CD4-positive, alpha-beta T cell treated with Interleukin-6 at 100 ng/mL for 8 hours (primary cell): Measurements from ENCODE around the gene MYH7.
"Not testable (repeated sequence)": the region's sequence is repeated elsewhere in the genome, so short reads cannot be mapped to it uniquely, and the experiment has no call there.

Experiments
- DNase-seq: peaks from one replicate; pipeline ENCODE4 v3.0.0-alpha.2; 2020; ENCODE audit warnings: mixed read lengths, low spot score

The MYH7 gene

DNA sequence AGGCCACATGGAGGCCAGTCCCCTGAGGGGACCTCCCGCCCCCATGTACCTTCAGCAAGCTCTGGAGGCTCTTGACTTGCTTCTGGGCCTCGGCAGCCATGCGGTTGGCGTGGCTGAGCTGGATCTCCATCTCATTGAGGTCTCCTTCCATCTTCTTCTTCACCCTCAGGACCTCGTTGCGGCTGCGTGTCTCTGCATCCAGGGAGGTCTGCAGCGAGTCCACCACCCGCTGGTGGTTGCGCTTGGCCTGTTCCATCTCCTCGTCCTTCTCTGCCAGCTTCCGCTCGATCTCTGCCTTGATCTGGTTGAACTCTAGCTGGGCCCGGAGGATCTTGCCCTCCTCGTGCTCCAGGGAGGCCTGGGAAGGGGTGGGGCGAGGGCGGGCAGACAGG is 49.2 kb downstream of the MYH7 start:
- not testable (repeated sequence) for DNase-seq

DNA sequence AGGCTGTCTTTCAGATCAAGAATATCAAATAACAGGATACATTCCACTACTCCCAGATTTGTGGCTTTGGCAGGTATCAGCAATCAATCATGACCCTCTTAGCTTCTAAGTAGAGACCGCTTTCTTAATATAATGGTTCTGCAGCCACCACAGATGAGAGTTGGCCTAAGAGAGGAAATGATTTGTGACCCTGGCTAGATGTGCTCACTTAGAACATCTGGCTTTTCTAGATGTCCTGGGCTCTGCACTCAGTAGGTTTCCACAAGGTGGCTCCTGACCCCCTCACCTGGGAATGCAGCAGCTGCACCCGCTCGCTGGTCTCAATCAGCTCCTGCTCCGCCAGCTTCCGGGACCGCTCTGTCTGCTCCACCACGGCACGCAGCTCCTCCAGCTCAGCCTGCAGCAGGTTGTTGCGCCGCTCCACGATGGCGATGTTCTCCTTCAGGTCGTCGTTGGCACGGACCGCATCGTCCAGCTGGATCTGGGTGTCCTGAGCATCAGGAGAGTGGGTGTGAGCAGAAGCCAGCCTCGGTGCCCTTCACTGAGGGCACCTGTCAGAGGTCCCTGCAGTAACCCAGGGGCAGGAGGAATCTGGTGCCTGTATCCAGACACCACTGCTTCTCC is 49.7 kb downstream of the MYH7 start:
- no peak for DNase-seq

DNA sequence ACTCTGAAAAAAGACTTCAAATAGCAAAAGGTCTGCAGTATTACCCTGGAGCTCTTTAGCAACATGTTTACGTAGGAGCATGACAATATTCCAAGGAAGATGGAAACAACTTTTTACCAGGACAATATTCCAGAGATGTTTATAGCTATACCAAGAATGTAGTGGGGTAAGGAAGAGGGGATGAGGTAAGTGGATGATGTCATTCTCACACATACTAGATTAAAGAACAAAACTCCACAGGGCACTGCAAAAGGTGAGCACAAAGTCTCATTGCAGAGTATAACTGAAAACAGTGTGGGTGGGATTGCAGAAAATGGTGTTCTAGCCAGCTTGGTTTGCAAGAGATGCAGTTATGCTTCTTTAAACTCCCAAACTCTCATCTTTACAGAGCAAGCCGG is 50.2 kb downstream of the MYH7 start:
- no peak for DNase-seq

DNA sequence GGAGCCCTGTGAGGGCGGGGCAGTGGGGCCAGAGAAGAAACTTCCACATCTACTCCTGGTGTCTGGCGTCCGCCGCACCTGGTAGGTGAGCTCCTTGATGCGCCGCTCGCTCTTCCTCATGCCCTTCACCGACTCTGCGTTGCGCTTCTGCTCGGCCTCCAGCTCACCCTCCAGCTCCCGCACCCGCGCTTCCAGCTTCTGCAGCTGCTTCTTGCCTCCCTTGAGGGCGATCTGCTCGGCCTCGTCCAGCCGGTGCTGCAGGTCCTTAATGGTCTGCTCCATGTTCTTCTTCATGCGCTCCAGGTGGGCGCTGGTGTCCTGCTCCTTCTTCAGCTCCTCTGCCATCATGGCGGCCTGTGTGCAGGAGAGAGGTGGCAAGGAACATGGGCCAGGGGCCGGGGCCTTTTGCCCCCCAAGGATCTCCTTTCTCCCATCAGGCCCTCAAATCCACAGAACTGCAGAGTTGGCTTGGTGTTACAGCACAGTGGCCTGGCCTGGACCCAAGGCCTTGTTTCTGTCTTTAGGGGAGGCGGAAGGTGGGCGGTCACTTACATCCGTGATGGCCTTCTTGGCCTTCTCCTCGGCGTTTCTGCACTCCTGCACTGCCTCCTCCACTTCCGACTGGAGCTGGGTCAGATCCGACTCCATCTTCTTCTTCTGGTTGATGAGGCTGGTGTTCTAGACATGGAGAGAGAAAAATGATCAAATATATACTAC is 50.9 kb downstream of the MYH7 start:
- no peak for DNase-seq

DNA sequence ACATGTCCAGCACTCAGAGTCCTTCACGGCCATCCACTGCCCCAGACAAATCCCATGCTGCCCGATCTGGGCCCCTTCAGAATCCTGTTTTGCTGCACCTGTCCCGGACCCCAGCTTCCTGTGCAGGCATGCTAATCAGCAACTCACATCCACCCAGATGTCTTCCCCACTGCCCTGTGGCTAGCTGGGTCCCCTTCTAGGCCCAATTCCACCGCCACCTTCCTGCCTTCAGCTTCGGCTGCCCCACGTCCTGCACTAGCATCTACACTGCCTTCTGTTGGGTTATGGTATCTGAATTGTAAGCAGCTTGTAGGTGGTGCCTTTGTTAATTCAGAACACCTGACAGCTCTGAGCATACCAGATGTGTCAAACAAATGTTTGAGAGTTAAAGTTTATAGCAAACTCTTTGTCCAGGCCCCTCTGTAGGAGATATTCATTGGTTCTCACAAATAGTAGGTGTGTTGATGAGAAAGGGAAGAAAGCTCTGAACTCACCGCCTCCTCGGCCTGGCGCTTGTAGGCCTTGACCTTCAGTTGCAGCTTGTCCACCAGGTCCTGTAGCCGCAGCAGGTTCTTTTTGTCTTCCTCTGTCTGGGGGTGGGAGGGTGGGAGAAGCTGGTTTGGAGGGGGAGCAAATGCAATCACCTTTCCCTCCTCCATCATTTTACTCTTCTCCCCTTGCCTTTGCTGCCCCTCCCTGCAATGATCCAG is 52.6 kb downstream of the MYH7 start:
- DNase-seq, result no peak

DNA sequence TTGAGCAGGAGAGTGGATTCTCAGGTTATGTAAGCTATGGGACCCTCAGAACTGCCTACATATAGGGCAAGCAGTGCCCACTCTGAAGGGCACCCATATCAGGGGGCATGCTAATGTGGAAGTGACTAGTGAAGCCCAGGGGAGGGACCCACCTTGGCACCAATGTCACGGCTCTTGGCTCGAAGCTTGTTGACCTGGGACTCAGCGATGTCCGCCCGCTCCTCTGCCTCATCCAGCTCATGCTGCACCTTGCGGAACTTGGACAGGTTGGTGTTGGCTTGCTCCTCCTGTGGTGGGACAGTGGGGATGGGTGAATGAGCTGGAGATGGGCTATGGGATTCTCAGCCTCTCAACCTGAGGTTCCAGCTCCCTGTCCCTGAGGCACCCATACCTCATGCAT is 53.2 kb downstream of the MYH7 start:
- DNase-seq, result no peak

DNA sequence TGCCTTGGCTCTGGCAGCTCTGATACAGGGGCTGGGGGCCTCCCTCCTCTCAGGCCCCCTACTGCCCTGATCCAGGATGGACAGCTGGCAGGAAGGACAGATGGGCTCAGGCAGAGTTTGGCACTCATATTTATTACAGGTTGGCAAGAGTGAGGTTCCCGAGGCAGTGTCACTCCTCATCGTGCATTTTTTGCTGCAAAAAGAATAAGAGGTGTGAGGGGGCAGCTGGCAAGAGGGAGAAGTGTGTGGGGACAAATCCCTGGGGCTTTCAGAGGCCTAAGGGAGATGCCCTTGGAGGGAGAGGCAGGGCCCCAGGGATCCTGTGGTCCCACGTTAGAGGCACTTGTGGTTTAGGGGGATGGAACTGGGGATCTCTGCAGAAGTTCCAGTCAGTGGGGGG is 53.6 kb downstream of the MYH7 start:
- no peak for DNase-seq

DNA sequence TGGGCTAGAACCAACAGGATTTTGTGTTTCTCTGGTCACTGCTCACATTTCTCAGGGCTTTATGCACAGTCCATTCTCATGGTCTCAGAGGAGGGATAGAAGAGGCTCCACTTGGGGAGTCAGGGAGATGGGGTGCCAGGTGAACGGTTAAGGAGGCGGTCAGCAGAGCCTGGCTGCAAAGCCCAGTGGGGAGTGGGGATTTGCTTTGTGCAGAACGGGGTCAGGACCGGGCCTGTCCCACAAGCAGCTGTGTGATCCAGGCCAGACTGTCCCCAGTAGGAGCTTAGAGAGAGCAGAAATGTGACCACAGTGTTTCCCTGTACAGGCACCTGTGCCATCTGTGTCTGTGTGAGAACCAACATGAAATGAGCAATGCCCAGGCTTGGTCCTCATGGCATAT is 54.5 kb downstream of the MYH7 start:
- DNase-seq, result no peak

DNA sequence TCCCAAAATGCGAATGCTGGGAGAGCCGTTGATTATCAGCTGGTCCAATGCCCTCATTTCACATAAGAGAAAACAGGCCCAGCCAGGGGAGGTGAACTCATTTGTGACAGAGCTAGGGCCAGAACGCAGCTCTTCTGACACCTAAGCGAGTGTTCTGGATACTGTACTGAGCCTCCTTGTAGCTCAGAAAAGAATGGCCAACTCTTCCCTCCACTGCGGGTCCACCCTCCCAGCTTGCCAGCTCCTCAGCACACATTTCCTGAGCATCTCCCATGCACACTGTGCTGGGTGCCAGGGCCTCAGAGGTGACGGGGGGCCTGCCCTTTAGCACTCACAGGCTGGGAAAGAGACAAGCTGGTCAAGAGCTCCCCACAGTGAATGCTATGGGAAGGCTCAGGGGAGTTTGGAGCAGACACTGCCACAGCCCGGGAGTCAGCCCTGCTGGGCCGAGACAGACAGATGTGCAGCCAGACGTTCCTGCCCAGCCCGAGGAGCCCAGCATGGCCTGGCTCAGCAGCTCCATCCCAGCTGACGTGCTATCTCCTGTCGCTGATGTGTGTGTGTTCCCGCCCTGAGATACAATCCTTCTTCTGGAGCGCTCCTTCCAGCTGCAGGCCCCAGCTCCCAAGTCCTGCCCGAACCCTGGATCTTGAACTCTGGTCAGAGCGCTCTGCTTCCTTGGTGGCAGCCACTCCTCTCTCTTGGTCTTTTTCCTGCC is 55.1 kb downstream of the MYH7 start:
- DNase-seq, result no peak

DNA sequence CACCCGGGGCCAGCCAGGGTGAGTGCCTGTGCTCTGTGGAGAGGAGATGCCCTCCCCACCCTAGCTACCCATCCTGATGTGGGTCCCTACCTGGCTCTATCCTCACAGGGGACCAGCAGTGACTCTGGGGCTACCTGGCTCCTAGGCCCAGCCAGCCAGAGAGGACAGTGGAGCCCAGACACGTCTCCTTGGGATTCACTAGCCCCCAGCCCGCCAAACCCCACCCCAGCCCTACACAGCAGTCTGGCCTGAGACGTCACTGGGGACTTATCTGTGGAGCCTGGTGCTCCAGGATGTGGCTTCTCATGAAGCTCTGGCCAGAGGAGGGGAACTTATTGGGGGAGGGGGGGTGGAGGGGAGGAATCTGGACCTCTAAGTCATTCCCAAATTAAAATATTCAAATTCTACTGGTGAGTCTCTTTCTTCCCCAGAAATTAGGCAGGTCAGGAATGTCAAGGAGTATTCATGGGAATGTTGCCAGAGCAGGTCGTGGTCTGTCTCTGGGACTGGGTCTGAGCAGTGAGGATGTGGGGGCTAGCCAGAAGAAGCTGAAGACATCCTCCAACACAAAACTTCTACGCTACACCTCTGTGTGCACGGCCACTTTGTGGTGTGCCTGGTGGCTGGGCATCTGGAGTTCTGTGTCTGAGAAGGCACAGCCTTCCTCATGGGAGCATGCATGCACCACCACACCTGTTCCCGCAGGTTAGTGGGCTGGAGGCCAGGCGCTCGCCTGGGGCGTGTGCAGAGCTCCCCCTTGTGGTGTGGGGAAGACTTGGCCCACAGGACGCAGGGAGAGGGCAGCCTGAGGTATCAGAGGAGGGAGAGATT is 55.9 kb downstream of the MYH7 start:
- DNase-seq, result peak; percentile 65

DNA sequence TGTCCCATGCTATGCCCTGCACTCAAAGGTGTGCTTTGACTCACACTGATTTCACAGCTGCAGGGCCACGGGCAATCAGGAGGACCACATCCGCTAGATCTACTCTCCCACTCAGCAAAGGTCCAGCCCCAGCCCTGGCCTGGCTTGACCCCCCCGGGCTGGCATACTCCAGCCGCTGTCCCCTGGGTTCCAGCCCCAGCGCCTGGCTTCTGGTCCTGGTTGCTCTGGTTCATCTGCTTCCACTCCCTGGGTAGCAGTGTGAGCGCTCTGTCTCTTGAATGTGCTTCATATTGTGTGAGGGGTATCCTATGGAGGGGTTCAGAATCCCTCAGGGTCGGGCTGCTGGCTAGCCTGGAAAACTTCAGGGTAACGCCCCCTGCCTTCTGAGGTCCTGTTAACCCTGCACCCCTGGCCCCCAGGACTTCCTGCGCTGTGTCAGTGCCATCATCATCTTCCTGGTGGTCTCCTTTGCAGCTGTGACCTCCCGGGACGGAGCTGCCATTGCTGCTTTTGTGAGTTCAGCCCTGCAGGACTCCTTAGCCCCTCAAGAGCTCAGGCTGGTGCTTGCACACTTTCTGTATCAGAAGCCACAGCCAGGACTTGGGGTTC is 56.7 kb downstream of the MYH7 start:
- no peak for DNase-seq

DNA sequence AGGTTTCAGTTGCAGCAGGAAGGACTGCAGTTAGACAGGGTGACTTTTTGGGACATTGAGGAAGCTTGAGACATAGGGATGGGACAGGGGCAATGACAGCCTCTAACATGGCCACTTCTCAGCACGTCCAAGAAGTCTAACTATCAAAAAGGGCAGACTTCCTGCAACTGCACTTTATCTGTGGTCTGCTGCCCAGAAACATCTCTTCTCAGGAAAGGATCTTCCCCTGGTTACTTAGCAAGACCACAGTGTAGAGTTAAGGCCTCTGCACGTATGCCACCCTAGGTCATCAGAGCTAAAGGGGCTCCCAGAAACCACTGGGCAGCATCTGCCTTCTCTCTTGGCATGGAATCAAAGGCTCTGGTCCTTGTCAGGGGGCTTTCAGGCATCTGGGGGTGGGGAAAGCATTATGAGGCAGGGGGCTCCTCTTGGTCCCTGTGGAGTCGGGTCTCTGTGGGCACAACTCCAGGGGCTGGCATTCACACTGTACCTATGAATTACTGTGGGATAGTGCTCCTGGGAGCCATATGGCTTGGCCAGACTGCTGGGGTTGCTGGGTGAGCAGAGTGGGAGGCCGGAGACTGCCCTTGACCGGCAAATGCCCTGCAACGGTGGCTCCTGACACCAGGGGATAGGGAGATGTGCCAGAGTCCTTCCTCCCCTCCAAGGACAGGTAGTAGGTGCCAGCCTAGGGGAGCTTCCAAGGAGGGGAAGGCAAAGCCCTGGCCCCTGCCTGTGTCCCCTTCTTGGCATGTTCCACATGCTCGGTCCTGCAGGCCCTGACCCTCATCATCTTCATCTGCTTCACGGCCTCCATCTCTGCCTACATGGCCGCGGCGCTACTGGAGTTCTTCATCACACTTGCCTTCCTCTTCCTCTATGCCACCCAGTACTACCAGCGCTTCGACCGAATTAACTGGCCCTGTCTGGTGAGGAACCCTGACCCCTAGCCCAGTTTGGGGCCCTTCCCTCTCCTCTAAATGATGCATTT is 57.6 kb downstream of the MYH7 start:
- DNase-seq, result no peak

DNA sequence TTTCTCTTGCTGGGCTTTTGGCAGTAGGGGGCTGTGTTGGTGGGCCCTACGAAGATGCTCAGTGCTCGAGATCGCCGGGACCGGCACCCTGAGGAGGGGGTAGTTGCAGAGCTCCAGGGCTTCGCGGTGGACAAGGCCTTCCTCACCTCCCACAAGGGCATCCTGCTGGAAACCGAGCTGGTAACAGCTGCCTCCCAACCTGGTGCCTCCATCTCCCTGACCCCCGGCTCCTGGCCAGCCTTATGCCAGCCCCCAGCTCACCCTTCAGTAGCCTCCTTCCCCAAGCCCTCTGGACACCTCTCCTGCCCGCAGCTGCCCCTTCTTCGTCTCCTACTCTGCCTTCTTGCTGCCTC is 58.3 kb downstream of the MYH7 start:
- no peak for DNase-seq

DNA sequence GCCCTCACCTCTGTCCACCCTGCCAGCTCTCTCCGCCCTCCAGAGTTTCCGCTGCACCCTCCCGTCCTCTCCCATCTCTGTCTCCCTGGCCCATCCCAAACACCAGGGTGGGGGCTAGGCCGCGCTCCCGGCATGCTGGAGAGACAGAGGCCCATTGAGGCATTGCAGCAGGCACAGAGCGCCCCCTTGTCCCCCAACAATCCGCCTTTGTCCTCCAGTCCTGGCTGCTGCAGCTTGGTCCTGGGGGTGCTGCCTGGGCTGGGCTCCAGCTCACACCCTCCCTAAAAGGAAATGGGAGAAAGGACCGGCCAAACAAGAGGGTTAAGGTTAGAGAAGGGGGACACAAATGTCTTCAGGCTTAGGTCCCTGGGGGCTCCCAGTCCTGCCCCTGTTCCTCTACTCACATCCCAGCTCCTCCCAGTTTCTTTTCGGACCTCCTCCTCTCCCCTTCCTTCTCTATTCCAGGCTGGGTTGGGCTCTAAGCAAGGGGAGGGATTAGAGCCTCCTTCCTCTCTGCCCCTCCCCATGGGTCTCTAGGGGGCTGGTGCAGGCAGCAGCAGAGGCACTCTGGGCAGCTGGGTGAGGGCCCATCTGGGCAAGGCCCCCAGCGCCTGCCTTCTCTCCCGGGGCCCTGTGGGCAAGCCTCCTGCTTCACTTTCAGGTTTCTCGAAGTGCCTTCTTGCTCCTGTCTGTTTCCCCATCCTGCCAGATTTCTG is 58.8 kb downstream of the MYH7 start, which contains the start of gene CMTM5:
Gene CMTM5 (plus strand): TSS at position 565 of the 716 bp plus-strand sequence. CDS start 206 bp downstream, outside the sequence.
- DNase-seq, result no peak

DNA sequence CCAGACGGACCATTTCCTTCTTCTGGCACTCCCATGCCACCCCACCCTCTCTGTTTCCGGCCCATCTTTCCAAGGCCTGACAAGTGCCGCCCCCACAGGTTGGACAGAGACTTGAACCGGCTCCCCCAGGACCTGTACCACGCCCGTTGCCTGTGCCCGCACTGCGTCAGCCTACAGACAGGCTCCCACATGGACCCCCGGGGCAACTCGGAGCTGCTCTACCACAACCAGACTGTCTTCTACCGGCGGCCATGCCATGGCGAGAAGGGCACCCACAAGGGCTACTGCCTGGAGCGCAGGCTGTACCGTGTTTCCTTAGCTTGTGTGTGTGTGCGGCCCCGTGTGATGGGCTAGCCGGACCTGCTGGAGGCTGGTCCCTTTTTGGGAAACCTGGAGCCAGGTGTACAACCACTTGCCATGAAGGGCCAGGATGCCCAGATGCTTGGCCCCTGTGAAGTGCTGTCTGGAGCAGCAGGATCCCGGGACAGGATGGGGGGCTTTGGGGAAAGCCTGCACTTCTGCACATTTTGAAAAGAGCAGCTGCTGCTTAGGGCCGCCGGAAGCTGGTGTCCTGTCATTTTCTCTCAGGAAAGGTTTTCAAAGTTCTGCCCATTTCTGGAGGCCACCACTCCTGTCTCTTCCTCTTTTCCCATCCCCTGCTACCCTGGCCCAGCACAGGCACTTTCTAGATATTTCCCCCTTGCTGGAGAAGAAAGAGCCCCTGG is 59.8 kb downstream of the MYH7 start:
- DNase-seq, result no peak

DNA sequence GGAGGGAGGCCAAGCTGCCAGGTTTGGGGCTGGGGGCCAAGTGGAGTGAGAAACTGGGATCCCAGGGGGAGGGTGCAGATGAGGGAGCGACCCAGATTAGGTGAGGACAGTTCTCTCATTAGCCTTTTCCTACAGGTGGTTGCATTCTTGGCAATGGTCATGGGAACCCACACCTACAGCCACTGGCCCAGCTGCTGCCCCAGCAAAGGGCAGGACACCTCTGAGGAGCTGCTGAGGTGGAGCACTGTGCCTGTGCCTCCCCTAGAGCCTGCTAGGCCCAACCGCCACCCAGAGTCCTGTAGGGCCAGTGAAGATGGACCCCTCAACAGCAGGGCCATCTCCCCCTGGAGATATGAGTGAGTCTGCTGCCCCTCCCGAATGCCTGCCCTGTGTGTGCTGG is 62.4 kb downstream of the MYH7 start:
- no peak for DNase-seq

DNA sequence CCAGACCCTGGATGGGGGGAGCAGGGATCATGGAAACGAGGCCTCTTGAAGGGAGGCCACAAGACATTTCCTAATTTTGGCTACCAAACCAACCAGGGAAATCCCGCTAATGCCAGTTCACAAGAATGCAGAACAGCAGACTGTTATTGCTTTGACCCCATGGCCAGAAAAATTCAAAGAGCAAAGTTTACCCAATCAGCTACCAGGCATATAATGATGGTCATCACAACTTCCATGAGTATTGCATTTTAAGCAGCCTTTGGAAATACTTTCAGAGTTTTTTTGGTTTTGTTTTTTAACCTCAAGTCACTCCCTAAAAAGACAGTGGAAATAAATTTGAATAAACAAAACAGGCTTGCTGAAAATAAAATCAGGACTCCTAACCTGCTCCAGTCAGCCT is 63.0 kb downstream of the MYH7 start, which contains the start of gene IL25:
Gene IL25 (plus strand): TSS at position 301 of the 400 bp plus-strand sequence.
- DNase-seq, result no peak

DNA sequence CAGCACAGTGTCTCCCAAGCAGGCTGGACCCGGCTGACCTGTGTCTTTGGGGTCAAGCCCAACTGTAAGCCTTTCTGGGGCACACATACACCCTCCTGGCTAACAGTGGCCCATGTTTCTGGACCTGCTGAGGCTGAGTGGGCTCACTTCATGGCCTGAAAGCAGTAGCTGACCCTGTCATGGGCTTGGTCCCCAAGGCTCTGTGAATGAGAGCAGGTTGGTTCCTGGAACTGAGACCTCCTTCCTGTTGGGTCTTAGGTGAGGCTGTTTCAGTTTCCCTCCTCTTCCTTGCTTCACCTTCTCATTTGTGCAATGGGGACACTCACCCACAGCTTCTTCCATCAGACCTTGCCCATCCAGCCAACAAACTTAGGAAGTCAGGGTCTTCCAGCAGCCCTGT is 63.6 kb downstream of the MYH7 start:
- DNase-seq, result no peak

DNA sequence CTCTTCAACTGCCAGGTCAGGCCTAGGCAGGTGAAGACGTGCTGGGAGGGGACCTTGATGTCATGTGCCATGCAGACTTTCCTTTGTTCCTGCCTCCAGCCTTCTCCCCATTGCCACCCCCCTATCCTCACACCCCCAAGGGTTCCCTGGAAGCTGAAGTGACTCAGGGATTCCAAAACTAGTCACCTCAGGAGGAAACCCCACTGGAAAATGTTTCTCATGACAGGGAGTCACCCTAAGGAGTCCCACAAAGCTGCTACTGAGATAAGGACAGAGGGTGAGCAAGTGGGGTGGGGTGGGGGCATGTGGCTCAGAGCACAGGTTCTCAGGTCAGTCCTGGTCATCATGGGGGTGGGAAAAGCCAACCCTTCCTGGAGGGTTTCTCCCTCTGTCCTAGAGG is 65.2 kb downstream of the MYH7 start:
- no peak for DNase-seq
